WTC11 (cell line): Measurements from ENCODE around the gene COL5A2. TPM values are rescaled to one million over a fixed set of nuclear protein-coding genes. Genes with fewer than 3 reads are reported as not detected.

Source experiments
- ATAC-seq: fragments of 200-7000 bp; cut with Tn5 transposase; 2 replicates; pipeline ENCODE4 v1.10.0; 2021; ENCODE audit warnings: mild to moderate bottlenecking, moderate library complexity
- CTCF ChIA-PET: fragments of 300-600 bp; sonication (Branson Sonifier 250); formaldehyde crosslinking; loops from one replicate; lab custom pipeline; 2021; ENCODE audit warnings: antibody characterized with exemption; lab: Charles Lee
- POLR2A ChIA-PET: fragments of 350-600 bp; sonication (Branson Sonifier 250); formaldehyde crosslinking; loops from one replicate; lab custom pipeline; 2021; ENCODE audit warnings: antibody characterized with exemption; lab: Charles Lee
- DNase-seq: peaks from one replicate; pipeline ENCODE4 v3.0.0; 2021; ENCODE audit warnings: low spot score
- H3K27ac Mint-ChIP-seq: 2 replicates; pipeline ENCODE4 v1.8.0; 2021; ENCODE audit warnings: mixed read lengths
- H3K27me3 Mint-ChIP-seq: 2 replicates; pipeline ENCODE4 v1.8.0; 2021; ENCODE audit warnings: low read depth, mild to moderate bottlenecking, moderate library complexity, mixed read lengths
- H3K36me3 Mint-ChIP-seq: 2 replicates; pipeline ENCODE4 v1.8.0; 2021; ENCODE audit warnings: mixed read lengths
- H3K4me1 Mint-ChIP-seq: 2 replicates; pipeline ENCODE4 v1.8.0; 2022; ENCODE audit warnings: mixed read lengths
- H3K4me3 Mint-ChIP-seq: 2 replicates; pipeline ENCODE4 v1.8.0; 2021; ENCODE audit warnings: mild to moderate bottlenecking, moderate library complexity, mixed read lengths
- H3K9me3 Mint-ChIP-seq: 2 replicates; pipeline ENCODE4 v1.8.0; 2021; ENCODE audit warnings: mixed read lengths
- ARID4B ChIP-seq: sonication (generic); formaldehyde crosslinking; IDR thresholded peaks from 2 replicates; pipeline ENCODE4 v1.8.0; 2023; ENCODE audit warnings: missing genetic modification reagents, mild to moderate bottlenecking, borderline replicate concordance
- ATF1 ChIP-seq: sonication (generic); formaldehyde crosslinking; IDR thresholded peaks from 2 replicates; pipeline ENCODE4 v1.8.1; 2023; ENCODE audit warnings: mild to moderate bottlenecking, moderate library complexity, missing genetic modification reagents
- CDX4 ChIP-seq: fragments of 250-450 bp; sonication (Bioruptor Pico); IDR thresholded peaks from 2 replicates; pipeline ENCODE4 v1.9.0; 2021; ENCODE audit warnings: moderate library complexity, mild to moderate bottlenecking, inconsistent platforms, borderline replicate concordance
- CREB1 ChIP-seq: sonication (generic); formaldehyde crosslinking; IDR thresholded peaks from 2 replicates; pipeline ENCODE4 v1.8.0; 2023; ENCODE audit warnings: mild to moderate bottlenecking, missing genetic modification reagents
- ELF4 ChIP-seq: sonication (generic); formaldehyde crosslinking; IDR thresholded peaks from 2 replicates; pipeline ENCODE4 v1.8.1; 2022; ENCODE audit warnings: low read depth, mild to moderate bottlenecking, moderate library complexity, missing genetic modification reagents
- FOXP1 ChIP-seq: sonication (generic); formaldehyde crosslinking; IDR thresholded peaks from 2 replicates; pipeline ENCODE4 v1.8.0; 2022; ENCODE audit warnings: missing genetic modification reagents, mild to moderate bottlenecking, moderate library complexity, borderline replicate concordance
- JAZF1 ChIP-seq: fragments of 250-450 bp; sonication (Bioruptor Pico); IDR thresholded peaks from 2 replicates; pipeline ENCODE4 v1.9.0; 2021; ENCODE audit warnings: moderate library complexity, mild to moderate bottlenecking, inconsistent platforms
- JUN ChIP-seq: sonication (generic); formaldehyde crosslinking; IDR thresholded peaks from 2 replicates; pipeline ENCODE4 v1.8.0; 2023; ENCODE audit warnings: mild to moderate bottlenecking, missing genetic modification reagents
- MXD4 ChIP-seq: fragments of 250-450 bp; sonication (Bioruptor Pico); IDR thresholded peaks from 2 replicates; pipeline ENCODE4 v1.8.0; 2021; ENCODE audit warnings: mild to moderate bottlenecking, moderate library complexity, borderline replicate concordance
- NR2C2 ChIP-seq: sonication (generic); formaldehyde crosslinking; IDR thresholded peaks from 2 replicates; pipeline ENCODE4 v1.8.0; 2022; ENCODE audit warnings: mild to moderate bottlenecking, missing genetic modification reagents
- PREB ChIP-seq: sonication (generic); formaldehyde crosslinking; IDR thresholded peaks from 2 replicates; pipeline ENCODE4 v1.8.1; 2022; ENCODE audit warnings: mild to moderate bottlenecking, missing genetic modification reagents, moderate library complexity, borderline replicate concordance
- RELA ChIP-seq: sonication (generic); formaldehyde crosslinking; IDR thresholded peaks from 2 replicates; pipeline ENCODE4 v1.8.1; 2022; ENCODE audit warnings: missing genetic modification reagents, mild to moderate bottlenecking, borderline replicate concordance
- RORB ChIP-seq: fragments of 250-450 bp; sonication (Bioruptor Pico); IDR thresholded peaks from 2 replicates; pipeline ENCODE4 v1.9.0; 2021; ENCODE audit warnings: mild to moderate bottlenecking
- SMAD3 ChIP-seq: sonication (generic); formaldehyde crosslinking; IDR thresholded peaks from 2 replicates; pipeline ENCODE4 v1.8.0; 2022; ENCODE audit warnings: missing genetic modification reagents, mild to moderate bottlenecking, borderline replicate concordance
- SMAD4 ChIP-seq: sonication (generic); formaldehyde crosslinking; IDR thresholded peaks from 2 replicates; pipeline ENCODE4 v1.8.0; 2022; ENCODE audit warnings: mild to moderate bottlenecking, missing genetic modification reagents
- SP1 ChIP-seq: sonication (generic); formaldehyde crosslinking; conservative IDR thresholded peaks from 2 replicates; pipeline ENCODE4 v1.8.1; 2022; ENCODE audit warnings: missing genetic modification reagents
- ZNF232 ChIP-seq: sonication (generic); formaldehyde crosslinking; IDR thresholded peaks from 2 replicates; pipeline ENCODE4 v1.8.0; 2022; ENCODE audit warnings: mild to moderate bottlenecking, missing genetic modification reagents
- ZNF416 ChIP-seq: fragments of 250-450 bp; sonication (Bioruptor Pico); IDR thresholded peaks from 2 replicates; pipeline ENCODE4 v1.9.0; 2021; ENCODE audit warnings: mild to moderate bottlenecking, inconsistent platforms
- ZSCAN18 ChIP-seq: fragments of 250-450 bp; sonication (Bioruptor Pico); IDR thresholded peaks from 2 replicates; pipeline ENCODE4 v2.1.2; 2022; ENCODE audit warnings: mild to moderate bottlenecking, moderate library complexity
- total RNA-seq: library from RNA; stranded (reverse); gene quantifications from 3 replicates; pipeline ENCODE4 v1.2.3, GENCODE V29; 2021

The COL5A2 gene
- total RNA-seq, 1 experiment from 2014 or later: 16.0 TPM

- TF ChIP-seq ARID4B (no peak), ATF1 (CRISPR knock-in tag) (no peak), SP1 (no peak), RELA (CRISPR knock-in tag) (no peak), FOXP1 (CRISPR knock-in tag) (no peak)
These were observed 84.5 kb downstream of the COL5A2 start (continued) for GRCh38 chr2:189095101-189095500.

- no peaks in the 10 kb centered on the region for H3K9me3 Mint-ChIP-seq
- no peaks in the 10 kb centered on the region for H3K27me3 Mint-ChIP-seq
- no peak overlapping the region for H3K27ac Mint-ChIP-seq
- H3K4me1 Mint-ChIP-seq: no peaks in the 10 kb centered on the region
- CTCF ChIA-PET: interaction anchor here (0.8 to 1.4 kb wide), 2 partner anchors 11 to 319 kb away, joined by 3 to 6 read pairs; no protein-coding TSS in a partner anchor
- no peaks in the 10 kb centered on the region for H3K36me3 Mint-ChIP-seq
- no peak overlapping the region for H3K4me3 Mint-ChIP-seq
- ATAC-seq: no peak
- TF ChIP-seq RORB: no peak
- no peak for TF ChIP-seq PREB (CRISPR knock-in tag)
- TF ChIP-seq ZNF232 (CRISPR knock-in tag): no peak
- TF ChIP-seq NR2C2 (CRISPR knock-in tag): no peak
- no peak for TF ChIP-seq ZSCAN18
- no peak for TF ChIP-seq ELF4 (CRISPR knock-in tag)
- no peak for TF ChIP-seq ZNF416
- no peak for TF ChIP-seq JUN (CRISPR knock-in tag)
- TF ChIP-seq, all 79 proteins: peak for 0
- no peak for DNase-seq
- POLR2A ChIA-PET: no interaction called here
These were observed 86.6 kb downstream of the COL5A2 start for GRCh38 chr2:189092936-189093335.

GRCh38 chr2:189091253-189091652 is 88.3 kb downstream of the COL5A2 start:
- Mint-ChIP-seq H3K27me3 (no peaks in the 10 kb centered on the region), H3K4me3 (no peak overlapping the region), H3K4me1 (no peaks in the 10 kb centered on the region), H3K9me3 (no peaks in the 10 kb centered on the region), H3K36me3 (no peaks in the 10 kb centered on the region), H3K27ac (no peak overlapping the region)
- POLR2A ChIA-PET: no interaction called here
- DNase-seq (no peak), ATAC-seq (no peak)
- TF ChIP-seq MXD4 (CRISPR knock-in tag): no peak
- no peak for TF ChIP-seq CREB1
- CTCF ChIA-PET: no interaction called here

- no peak overlapping the region for H3K27ac Mint-ChIP-seq
- ATAC-seq: no peak
- H3K4me3 Mint-ChIP-seq: no peak overlapping the region
- no peaks in the 10 kb centered on the region for H3K27me3 Mint-ChIP-seq
- H3K9me3 Mint-ChIP-seq: no peaks in the 10 kb centered on the region
- H3K36me3 Mint-ChIP-seq: no peaks in the 10 kb centered on the region
- POLR2A ChIA-PET: no interaction called here
- CTCF ChIA-PET: no interaction called here
- H3K4me1 Mint-ChIP-seq: peaks cover 2% of the 10 kb centered on the region; the same call in 1 of the 2 replicates
- TF ChIP-seq SMAD3 (CRISPR knock-in tag) (no peak), RORB (no peak), CDX4 (CRISPR knock-in tag) (no peak), SMAD4 (CRISPR knock-in tag) (no peak), JAZF1 (CRISPR knock-in tag) (no peak)
- DNase-seq: no peak
These were observed 90.9 kb downstream of the COL5A2 start for GRCh38 chr2:189088591-189089205.
